T-helper 22 cell (primary cell): ENCODE data around the gene KMT2C.
"Not testable (repeated sequence)": the region's sequence is repeated elsewhere in the genome, so short reads cannot be mapped to it uniquely, and the experiment has no call there.

Experiments used
- DNase-seq: peaks from one replicate; pipeline ENCODE4 v3.0.0-alpha.2; 2020; ENCODE audit warnings: low read depth

Gene KMT2C

GRCh38 chr7:152307902-152308301, 127.9 kb downstream of the KMT2C start:
- DNase-seq = no peak

- DNase-seq = not testable (repeated sequence)
Observed at GRCh38 chr7:152299542-152300143, 136.2 kb downstream of the KMT2C start.

GRCh38 chr7:152292897-152293296, 142.9 kb downstream of the KMT2C start:
- DNase-seq = no peak

GRCh38 chr7:152286972-152287371, 148.8 kb downstream of the KMT2C start:
- not testable (repeated sequence) for DNase-seq

GRCh38 chr7:152286219-152286618, 149.6 kb downstream of the KMT2C start:
- DNase-seq = not testable (repeated sequence)

- DNase-seq = not testable (repeated sequence)
Observed at GRCh38 chr7:152284998-152285397, 150.8 kb downstream of the KMT2C start.

GRCh38 chr7:152277687-152278086, 158.1 kb downstream of the KMT2C start:
- DNase-seq = not testable (repeated sequence)

- not testable (repeated sequence) for DNase-seq
Observed at GRCh38 chr7:152270427-152270826, 165.4 kb downstream of the KMT2C start.

GRCh38 chr7:152266859-152267258, 168.9 kb downstream of the KMT2C start:
- not testable (repeated sequence) for DNase-seq

- DNase-seq = not testable (repeated sequence)
Observed at GRCh38 chr7:152264915-152265314, 170.9 kb downstream of the KMT2C start.

GRCh38 chr7:152262146-152262545, 173.7 kb downstream of the KMT2C start:
- not testable (repeated sequence) for DNase-seq

GRCh38 chr7:152259645-152260044, 176.2 kb downstream of the KMT2C start:
- not testable (repeated sequence) for DNase-seq

- DNase-seq = not testable (repeated sequence)
Observed at GRCh38 chr7:152247851-152248250, 188.0 kb downstream of the KMT2C start.

- DNase-seq = not testable (repeated sequence)
Observed at GRCh38 chr7:152245417-152245816, 190.4 kb downstream of the KMT2C start.

- not testable (repeated sequence) for DNase-seq
Observed at GRCh38 chr7:152243464-152243863, 192.3 kb downstream of the KMT2C start.

- not testable (repeated sequence) for DNase-seq
Observed at GRCh38 chr7:152241301-152241700, 194.5 kb downstream of the KMT2C start.

GRCh38 chr7:152236306-152236705, 199.5 kb downstream of the KMT2C start:
- DNase-seq = not testable (repeated sequence)

GRCh38 chr7:152234421-152234820, 201.4 kb downstream of the KMT2C start:
- DNase-seq = not testable (repeated sequence)

- no peak for DNase-seq
Observed at GRCh38 chr7:152231089-152231488, 204.7 kb downstream of the KMT2C start.

GRCh38 chr7:152219556-152219955, 216.2 kb downstream of the KMT2C start:
- not testable (repeated sequence) for DNase-seq

- not testable (repeated sequence) for DNase-seq
Observed at GRCh38 chr7:152208766-152209165, 227.0 kb downstream of the KMT2C start.

GRCh38 chr7:152204417-152204816, 231.4 kb downstream of the KMT2C start:
- not testable (repeated sequence) for DNase-seq

- DNase-seq = no peak
Observed at GRCh38 chr7:152203095-152203494, 232.7 kb downstream of the KMT2C start.

- DNase-seq = no peak
Observed at GRCh38 chr7:152202056-152202455, 233.7 kb downstream of the KMT2C start.
